ENCODE data around the gene CST2.
"Not testable (repeated sequence)": the region's sequence is repeated elsewhere in the genome, so short reads cannot be mapped to it uniquely, and the experiment has no call there.

The CST2 gene

DNA sequence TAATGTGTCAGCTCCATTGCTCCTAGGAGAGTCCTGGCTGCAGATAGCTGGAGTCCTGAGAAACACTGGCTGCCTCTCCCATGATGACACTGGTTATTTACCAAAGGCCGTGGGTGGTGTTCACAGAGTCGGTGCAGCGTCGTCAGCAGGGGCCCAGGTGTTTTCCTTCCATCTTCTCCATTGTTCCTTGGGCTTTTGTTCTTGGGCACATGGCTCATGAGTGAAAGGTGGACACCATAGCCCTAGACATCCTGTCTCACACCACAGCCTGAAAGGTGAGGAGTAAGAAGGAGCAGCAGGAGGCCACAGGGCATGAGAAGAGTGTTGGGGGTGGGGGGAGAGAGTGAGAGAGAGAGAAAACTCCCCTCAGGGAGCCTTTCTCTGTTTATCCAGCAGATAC, 43.9 kb upstream of the CST2 start:
- no peaks in the 10 kb centered on the region for H3K27me3 ChIP-seq (ENCODE audit: insufficient read depth, low read depth, severe bottlenecking)
- DNase-seq: no peak
- no peak overlapping the region for H3K27ac ChIP-seq
- no peak for TF ChIP-seq CTCF (IDR thresholded peaks at IDR 0.05; ENCODE audit: low read depth, low read length)
- H3K4me3 ChIP-seq (ENCODE audit: low read depth, low read length): no peak overlapping the region
- no peaks in the 10 kb centered on the region for H3K36me3 ChIP-seq
- no peaks in the 10 kb centered on the region for H3K9me3 ChIP-seq (ENCODE audit: severe bottlenecking)

GRCh38 chr20:23869520-23869919, 43.0 kb upstream of the CST2 start:
- TF ChIP-seq CTCF (IDR thresholded peaks at IDR 0.05; ENCODE audit: low read depth, low read length): no peak
- H3K27me3 ChIP-seq (ENCODE audit: insufficient read depth, low read depth, severe bottlenecking): no peaks in the 10 kb centered on the region

GRCh38 chr20:23868321-23868720, 41.8 kb upstream of the CST2 start:
- no peak overlapping the region for H3K27ac ChIP-seq
- DNase-seq: no peak

More at GRCh38 chr20:23869520-23869919, 43.0 kb upstream of the CST2 start:
- Histone ChIP-seq H3K27ac (no peak overlapping the region), H3K4me3 (ENCODE audit: low read depth, low read length) (no peak overlapping the region), H3K9me3 (ENCODE audit: severe bottlenecking) (no peaks in the 10 kb centered on the region), H3K36me3 (no peaks in the 10 kb centered on the region)
- DNase-seq: no peak

GRCh38 chr20:23867152-23867776, 40.7 kb upstream of the CST2 start:
- TF ChIP-seq CTCF (IDR thresholded peaks at IDR 0.05; ENCODE audit: low read depth, low read length): no peak
- no peak overlapping the region for H3K4me3 ChIP-seq (ENCODE audit: low read depth, low read length)
- H3K9me3 ChIP-seq (ENCODE audit: severe bottlenecking): peaks cover 2% of the 10 kb centered on the region
- no peak for DNase-seq
- H3K27me3 ChIP-seq (ENCODE audit: insufficient read depth, low read depth, severe bottlenecking): no peaks in the 10 kb centered on the region
- H3K27ac ChIP-seq: no peak overlapping the region
- no peaks in the 10 kb centered on the region for H3K36me3 ChIP-seq

More at GRCh38 chr20:23868321-23868720, 41.8 kb upstream of the CST2 start:
- Histone ChIP-seq H3K4me3 (ENCODE audit: low read depth, low read length) (no peak overlapping the region), H3K9me3 (ENCODE audit: severe bottlenecking) (no peaks in the 10 kb centered on the region), H3K36me3 (no peaks in the 10 kb centered on the region), H3K27me3 (ENCODE audit: insufficient read depth, low read depth, severe bottlenecking) (no peaks in the 10 kb centered on the region)
- no peak for TF ChIP-seq CTCF (IDR thresholded peaks at IDR 0.05; ENCODE audit: low read depth, low read length)

- not testable (repeated sequence) for H3K27ac ChIP-seq; H3K9me3 ChIP-seq (ENCODE audit: severe bottlenecking); H3K4me3 ChIP-seq (ENCODE audit: low read depth, low read length); H3K27me3 ChIP-seq (ENCODE audit: insufficient read depth, low read depth, severe bottlenecking); DNase-seq; H3K36me3 ChIP-seq
Observed at GRCh38 chr20:23860771-23861170, 34.2 kb upstream of the CST2 start.

DNA sequence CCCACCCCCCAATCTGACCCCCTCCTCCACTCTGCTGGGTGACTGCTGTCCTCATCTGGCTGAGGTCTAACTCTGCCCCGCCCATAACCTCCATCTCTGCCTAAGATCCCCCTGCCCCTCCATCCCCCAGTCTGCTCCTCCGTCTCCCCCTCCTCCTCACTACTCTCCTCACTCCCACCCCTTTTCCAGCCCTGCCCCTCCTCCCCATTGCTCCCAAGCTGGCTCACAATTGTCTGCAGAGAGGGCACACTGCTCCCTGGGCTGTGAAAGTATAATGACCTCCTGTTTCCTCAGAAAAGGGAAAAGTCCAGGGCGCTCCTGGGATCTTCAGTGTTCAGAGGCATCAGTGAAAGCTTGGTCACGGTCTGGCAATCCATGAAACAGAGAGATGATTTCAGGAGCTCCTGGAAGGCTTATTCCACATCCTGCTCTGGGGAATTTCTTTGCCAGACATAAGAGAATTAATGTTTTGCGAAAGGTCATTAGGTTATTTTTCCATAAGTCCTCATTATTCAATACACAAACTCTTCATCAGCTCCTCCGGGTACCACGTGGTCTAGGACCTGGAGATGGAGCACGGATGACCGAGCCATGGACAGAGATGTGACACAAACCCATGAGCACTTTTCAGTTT, 31.6 kb upstream of the CST2 start:
- Histone ChIP-seq H3K27me3 (ENCODE audit: insufficient read depth, low read depth, severe bottlenecking) (no peaks in the 10 kb centered on the region), H3K4me3 (ENCODE audit: low read depth, low read length) (no peak overlapping the region), H3K27ac (no peak overlapping the region), H3K36me3 (no peaks in the 10 kb centered on the region), H3K9me3 (ENCODE audit: severe bottlenecking) (peaks cover 2% of the 10 kb centered on the region)
- DNase-seq: no peak
- TF ChIP-seq CTCF (IDR thresholded peaks at IDR 0.05; ENCODE audit: low read depth, low read length): no peak

Measured in WERI-Rb-1 (cell line).